HL-60 (cell line): ENCODE data around the gene MILR1.
"Not testable (repeated sequence)": the region's sequence is repeated elsewhere in the genome, so short reads cannot be mapped to it uniquely, and the experiment has no call there.

Source experiments
- DNase-seq, 2 experiments: peaks; one replicate each; pipeline ENCODE4 v3.0.0-alpha.2; 2010 to 2020; ENCODE audit warnings: low read depth in 1 of 2, low spot score in 1 of 2
- H3K27ac ChIP-seq: fragments of 250-450 bp; sonication (Bioruptor Pico); replicated peaks from 2 replicates; pipeline ENCODE4 v1.5.1; 2020; ENCODE audit warnings: mild to moderate bottlenecking, moderate library complexity
- H3K27me3 ChIP-seq: fragments of 250-450 bp; sonication (Bioruptor Pico); 2 replicates; pipeline ENCODE4 v1.5.1; 2021; ENCODE audit warnings: mild to moderate bottlenecking, moderate library complexity; ENCODE audit not compliant: insufficient read depth, poor library complexity, severe bottlenecking
- H3K4me3 ChIP-seq: replicated peaks from 2 replicates; pipeline ENCODE4 v1.5.1; 2011; ENCODE audit warnings: mild to moderate bottlenecking, control low read depth, low read length; ENCODE audit not compliant: insufficient read depth
- CTCF ChIP-seq: IDR thresholded peaks from one replicate; pipeline ENCODE4 v1.5.1; 2011; ENCODE audit warnings: low read length, control low read depth, inconsistent platforms; ENCODE audit not compliant: insufficient read depth
- GABPA ChIP-seq: IDR thresholded peaks from 2 replicates; pipeline ENCODE4 v1.6.1; 2012; ENCODE audit warnings: low read depth
- POLR2AphosphoS5 ChIP-seq: IDR thresholded peaks from 2 replicates; pipeline ENCODE4 v1.6.1; 2012; ENCODE audit warnings: low read depth
- SPI1 ChIP-seq: IDR thresholded peaks from 2 replicates; pipeline ENCODE4 v1.6.1; 2012; ENCODE audit warnings: low read depth, mild to moderate bottlenecking, borderline replicate concordance
- TF ChIP-seq, protein P1 (sequence below): IDR thresholded peaks from 2 replicates; pipeline ENCODE4 v1.6.1; 2012; ENCODE audit warnings: low read depth; ENCODE audit not compliant: insufficient replicate concordance

MILR1 gene

DNA sequence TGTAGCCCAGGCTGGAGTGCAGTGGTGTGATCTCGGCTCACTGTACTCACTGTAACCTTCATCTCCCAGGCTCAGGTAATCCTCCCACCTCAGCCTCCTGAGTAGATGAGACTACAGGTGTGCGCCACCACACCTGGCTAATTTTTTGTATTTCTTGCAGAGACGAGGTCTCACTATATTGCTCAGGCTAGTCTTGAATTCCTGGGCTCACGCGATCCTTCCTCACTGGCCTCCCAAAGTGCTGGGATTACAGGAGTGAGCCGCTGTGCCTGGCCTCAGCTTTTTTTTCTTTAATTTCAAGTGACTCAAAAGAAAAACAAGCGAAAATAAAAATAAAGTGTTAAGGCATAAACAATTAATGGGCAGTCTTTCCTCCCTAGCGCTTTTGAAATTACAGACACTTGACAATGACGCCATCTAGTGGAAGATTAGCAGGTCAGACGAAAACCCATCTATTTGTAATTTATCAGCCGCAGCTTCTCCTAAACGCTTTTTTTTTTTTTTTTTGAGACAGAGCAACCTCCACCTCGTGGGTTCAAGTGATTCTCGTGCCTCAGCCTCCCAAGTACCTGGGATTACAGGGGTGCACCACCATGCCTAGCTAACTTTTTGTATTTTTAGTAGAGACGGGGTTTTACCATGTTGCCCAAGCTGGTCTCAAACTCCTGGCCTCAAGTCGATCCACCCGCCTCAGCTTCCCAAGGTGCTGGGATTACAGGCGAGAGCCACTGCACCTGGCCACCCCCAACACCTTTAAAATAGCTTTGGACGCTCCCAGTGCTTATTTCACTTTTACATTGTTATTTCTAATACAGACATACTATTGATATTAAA, 30.2 kb upstream of the MILR1 start:
- no peak overlapping the region for H3K27ac ChIP-seq
- DNase-seq: peak in 1 of 2 experiments; percentile 46

DNA sequence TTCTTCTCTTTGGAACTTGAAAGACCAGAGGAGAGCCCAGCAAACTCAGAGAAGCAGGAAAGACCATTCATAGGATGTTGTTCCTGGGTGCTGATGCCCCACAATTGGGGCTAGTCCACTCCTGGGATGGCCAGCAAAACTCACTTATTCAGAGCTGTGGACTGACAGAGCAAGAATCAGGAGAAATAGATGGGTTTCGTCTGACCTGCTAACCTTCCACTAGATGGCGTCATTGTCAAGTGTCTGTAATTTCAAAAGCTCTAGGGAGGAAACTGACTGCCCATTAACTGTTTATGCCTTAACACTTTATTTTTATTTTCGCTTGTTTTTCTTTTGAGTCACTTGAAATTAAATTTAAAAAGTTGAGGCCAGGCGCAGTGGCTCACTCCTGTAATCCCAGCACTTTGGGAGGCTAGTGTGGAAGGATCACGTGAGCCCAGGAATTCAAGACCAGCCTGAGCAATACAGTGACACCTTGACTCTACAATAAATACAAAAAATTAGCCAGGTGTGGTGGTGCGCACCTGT, 28.7 kb upstream of the MILR1 start:
- H3K27me3 ChIP-seq: no peaks in the 10 kb centered on the region
- DNase-seq: peak in 1 of 2 experiments; percentile 69
- no peak overlapping the region for H3K27ac ChIP-seq
- H3K4me3 ChIP-seq: no peak overlapping the region
- TF ChIP-seq POLR2AphosphoS5 (no peak), CTCF (peak; percentile 71)

More for the DNA sequence above, 30.2 kb upstream of the MILR1 start:
- TF ChIP-seq GABPA: no peak
- TF ChIP-seq CTCF: peak; percentile 54
- TF ChIP-seq POLR2AphosphoS5: no peak
- TF ChIP-seq, protein P1, sequence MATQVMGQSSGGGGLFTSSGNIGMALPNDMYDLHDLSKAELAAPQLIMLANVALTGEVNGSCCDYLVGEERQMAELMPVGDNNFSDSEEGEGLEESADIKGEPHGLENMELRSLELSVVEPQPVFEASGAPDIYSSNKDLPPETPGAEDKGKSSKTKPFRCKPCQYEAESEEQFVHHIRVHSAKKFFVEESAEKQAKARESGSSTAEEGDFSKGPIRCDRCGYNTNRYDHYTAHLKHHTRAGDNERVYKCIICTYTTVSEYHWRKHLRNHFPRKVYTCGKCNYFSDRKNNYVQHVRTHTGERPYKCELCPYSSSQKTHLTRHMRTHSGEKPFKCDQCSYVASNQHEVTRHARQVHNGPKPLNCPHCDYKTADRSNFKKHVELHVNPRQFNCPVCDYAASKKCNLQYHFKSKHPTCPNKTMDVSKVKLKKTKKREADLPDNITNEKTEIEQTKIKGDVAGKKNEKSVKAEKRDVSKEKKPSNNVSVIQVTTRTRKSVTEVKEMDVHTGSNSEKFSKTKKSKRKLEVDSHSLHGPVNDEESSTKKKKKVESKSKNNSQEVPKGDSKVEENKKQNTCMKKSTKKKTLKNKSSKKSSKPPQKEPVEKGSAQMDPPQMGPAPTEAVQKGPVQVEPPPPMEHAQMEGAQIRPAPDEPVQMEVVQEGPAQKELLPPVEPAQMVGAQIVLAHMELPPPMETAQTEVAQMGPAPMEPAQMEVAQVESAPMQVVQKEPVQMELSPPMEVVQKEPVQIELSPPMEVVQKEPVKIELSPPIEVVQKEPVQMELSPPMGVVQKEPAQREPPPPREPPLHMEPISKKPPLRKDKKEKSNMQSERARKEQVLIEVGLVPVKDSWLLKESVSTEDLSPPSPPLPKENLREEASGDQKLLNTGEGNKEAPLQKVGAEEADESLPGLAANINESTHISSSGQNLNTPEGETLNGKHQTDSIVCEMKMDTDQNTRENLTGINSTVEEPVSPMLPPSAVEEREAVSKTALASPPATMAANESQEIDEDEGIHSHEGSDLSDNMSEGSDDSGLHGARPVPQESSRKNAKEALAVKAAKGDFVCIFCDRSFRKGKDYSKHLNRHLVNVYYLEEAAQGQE: no peak
- Histone ChIP-seq H3K4me3 (no peak overlapping the region), H3K27me3 (no peaks in the 10 kb centered on the region)

- DNase-seq, H3K4me3 ChIP-seq, H3K27me3 ChIP-seq, H3K27ac ChIP-seq: not testable (repeated sequence)
These were observed 26.8 kb upstream of the MILR1 start for GRCh38 chr17:64422121-64422520.

GRCh38 chr17:64423881-64424280, 25.0 kb upstream of the MILR1 start:
- no peak overlapping the region for H3K27ac ChIP-seq
- H3K27me3 ChIP-seq: no peaks in the 10 kb centered on the region
- H3K4me3 ChIP-seq: no peak overlapping the region
- TF ChIP-seq CTCF: no peak
- TF ChIP-seq GABPA: no peak
- TF ChIP-seq SPI1: no peak
- no peak for TF ChIP-seq POLR2AphosphoS5
- TF ChIP-seq, protein P1: no peak
- DNase-seq: no peak
